Activated naive CD8-positive, alpha-beta T cell treated with anti-CD3 and anti-CD28 coated beads, Interleukin-2, amount 50 U/mL, for 24 hours (primary cell): ENCODE results near the gene WNK3.
"Not testable (repeated sequence)": the region's sequence is repeated elsewhere in the genome, so short reads cannot be mapped to it uniquely, and the experiment has no call there.

Experiments used
- ATAC-seq: fragments of 150-1000 bp; cut with Tn5 transposase; one replicate; pipeline ENCODE4 v1.10.0; 2021
- DNase-seq: peaks from one replicate; pipeline ENCODE4 v3.0.0; 2021
- H3K27ac Mint-ChIP-seq: one replicate; pipeline ENCODE4 v1.8.0; 2021; ENCODE audit warnings: mild to moderate bottlenecking, mixed read lengths
- H3K27me3 Mint-ChIP-seq: one replicate; pipeline ENCODE4 v1.8.0; 2021; ENCODE audit warnings: mixed read lengths
- H3K36me3 Mint-ChIP-seq: one replicate; pipeline ENCODE4 v1.8.0; 2021; ENCODE audit warnings: low read depth, mixed read lengths
- H3K4me1 Mint-ChIP-seq: one replicate; pipeline ENCODE4 v1.8.0; 2021; ENCODE audit warnings: mixed read lengths
- H3K4me3 Mint-ChIP-seq: one replicate; pipeline ENCODE4 v1.8.0; 2021; ENCODE audit warnings: mild to moderate bottlenecking, moderate library complexity, mixed read lengths
- H3K9me3 Mint-ChIP-seq: one replicate; pipeline ENCODE4 v1.8.0; 2021; ENCODE audit warnings: mixed read lengths

Gene WNK3

DNA sequence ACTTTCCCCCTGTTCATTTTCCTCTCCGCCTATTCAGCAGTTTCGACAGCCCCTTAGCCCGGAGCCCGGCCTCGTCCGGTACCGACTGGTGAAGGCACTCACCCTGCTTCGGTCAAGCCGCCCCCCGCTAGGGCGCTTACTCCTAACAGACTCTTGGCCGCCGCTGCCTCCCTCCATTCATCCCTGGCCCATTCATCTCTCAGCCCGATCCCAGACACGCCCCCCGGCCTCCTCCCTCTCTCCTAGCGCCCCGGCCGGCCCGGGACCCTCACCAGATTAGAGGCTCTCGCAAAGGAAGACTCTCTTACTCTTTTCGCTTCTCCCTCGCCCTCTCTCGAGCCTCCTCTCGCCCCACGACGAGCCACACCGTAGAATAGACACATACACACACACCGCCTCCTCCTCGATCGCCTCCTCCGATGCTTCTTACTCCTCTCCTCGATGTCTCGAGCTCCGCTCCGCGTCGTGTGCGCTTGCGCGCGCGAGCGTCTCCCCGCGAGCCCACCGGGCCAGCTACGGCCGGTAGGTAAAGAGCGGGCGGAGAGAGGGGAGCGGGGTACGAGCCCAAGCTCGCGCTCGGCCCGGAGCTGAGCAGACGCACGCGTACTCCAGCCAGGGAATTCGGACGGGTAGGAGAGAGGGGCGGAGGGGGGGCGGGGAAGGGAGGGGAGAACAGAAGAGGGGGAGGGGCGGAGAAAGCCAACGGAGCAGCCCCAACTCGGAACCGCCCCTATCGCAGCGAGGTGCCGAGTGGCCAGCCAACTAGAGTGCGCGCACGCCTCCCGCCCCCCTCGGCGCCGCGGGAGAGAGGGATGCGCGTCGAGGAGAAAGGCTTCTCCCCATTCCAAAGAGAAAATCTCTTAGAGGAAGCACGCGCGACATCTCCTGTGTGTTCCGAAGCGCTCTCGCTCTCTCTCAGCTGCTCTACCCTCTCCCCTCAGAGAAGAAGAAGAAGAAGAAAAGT, at the start of gene WNK3:
WNK3 (minus strand) TSS at position 633 of the 964 bp plus-strand sequence.
- ATAC-seq (peak; percentile 79), DNase-seq (peak; percentile 36)
- Mint-ChIP-seq H3K27ac (no peak within 1 kb of the TSS), H3K4me1 (peaks cover 22% of the 10 kb centered on the region), H3K27me3 (peaks cover 36% of the 10 kb centered on the region), H3K36me3 (no peaks in the 10 kb centered on the region), H3K9me3 (no peaks in the 10 kb centered on the region), H3K4me3 (peak within 1 kb of the TSS; percentile 78)

DNA sequence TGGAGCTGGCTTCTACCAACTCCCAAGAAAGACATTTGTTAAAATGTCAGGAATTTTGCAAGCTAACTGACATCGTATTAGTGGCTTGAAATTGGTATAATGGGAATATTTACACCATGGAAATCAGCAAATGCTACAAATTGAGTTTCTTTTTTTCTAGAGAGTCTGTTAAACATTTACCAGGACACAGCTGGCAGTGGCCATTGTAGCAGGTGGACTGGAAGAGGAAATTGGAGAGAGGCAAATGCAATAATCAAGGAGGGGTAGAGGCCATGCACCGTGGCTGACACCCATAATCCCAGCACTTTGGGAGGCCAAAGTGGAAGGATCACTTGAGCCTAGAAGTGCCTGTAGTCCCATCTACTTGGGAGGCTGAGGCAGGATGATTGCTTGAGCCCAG, 49.4 kb upstream of the WNK3 start:
- no peaks in the 10 kb centered on the region for H3K36me3 Mint-ChIP-seq
- ATAC-seq (no peak), DNase-seq (no peak)
- no peaks in the 10 kb centered on the region for H3K9me3 Mint-ChIP-seq
- peaks cover 18% of the 10 kb centered on the region for H3K4me1 Mint-ChIP-seq
- H3K4me3 Mint-ChIP-seq, result no peak overlapping the region
- H3K27me3 Mint-ChIP-seq, result peaks cover 13% of the 10 kb centered on the region
- H3K27ac Mint-ChIP-seq, result no peak overlapping the region

DNA sequence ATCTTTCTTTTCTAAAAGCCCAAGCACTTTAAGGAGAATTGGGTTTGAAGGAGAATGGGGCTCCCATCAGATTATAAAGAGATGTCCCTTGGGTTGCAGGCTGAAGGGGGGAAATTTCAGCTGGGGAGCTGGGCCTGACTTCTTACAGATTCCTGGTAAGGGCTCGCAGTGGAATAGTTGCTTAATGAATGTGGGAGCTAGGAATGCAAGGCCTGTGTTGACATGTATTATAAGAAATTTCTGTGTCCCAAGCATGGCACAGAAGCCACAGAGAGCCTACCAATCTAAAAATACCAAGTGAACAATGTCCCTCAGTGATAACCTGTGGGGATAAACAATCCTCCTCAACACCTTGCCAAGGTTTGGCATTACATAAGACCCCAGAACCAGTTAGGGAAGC, 39.3 kb upstream of the WNK3 start:
- H3K27me3 Mint-ChIP-seq, result no peaks in the 10 kb centered on the region
- DNase-seq (no peak), ATAC-seq (no peak)
- no peaks in the 10 kb centered on the region for H3K36me3 Mint-ChIP-seq
- no peaks in the 10 kb centered on the region for H3K4me1 Mint-ChIP-seq
- no peak overlapping the region for H3K27ac Mint-ChIP-seq
- H3K4me3 Mint-ChIP-seq, result no peak overlapping the region
- no peaks in the 10 kb centered on the region for H3K9me3 Mint-ChIP-seq

DNA sequence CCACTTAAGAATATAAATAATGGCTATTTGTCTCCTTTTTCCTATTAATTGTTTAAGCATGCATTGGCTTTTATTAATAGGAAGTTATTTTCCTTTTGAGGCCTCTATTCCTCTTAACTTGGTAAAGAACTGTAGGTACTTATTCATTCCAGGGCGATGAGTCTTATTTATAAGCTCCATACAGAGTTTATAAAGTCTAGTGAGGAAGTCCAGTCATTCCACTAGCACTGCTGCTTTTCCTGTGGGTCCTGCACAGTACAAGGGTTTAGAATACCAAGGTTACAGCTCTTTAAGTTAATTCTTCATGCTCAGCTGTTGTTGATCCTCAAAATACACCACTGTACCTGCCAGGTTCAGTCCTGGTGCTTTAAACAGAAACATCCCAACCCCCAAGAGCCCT, 28.5 kb upstream of the WNK3 start:
- H3K36me3 Mint-ChIP-seq, result no peaks in the 10 kb centered on the region
- H3K27me3 Mint-ChIP-seq, result no peaks in the 10 kb centered on the region
- no peaks in the 10 kb centered on the region for H3K4me1 Mint-ChIP-seq
- DNase-seq, result no peak
- H3K27ac Mint-ChIP-seq, result no peak overlapping the region
- no peak for ATAC-seq
- no peaks in the 10 kb centered on the region for H3K9me3 Mint-ChIP-seq
- no peak overlapping the region for H3K4me3 Mint-ChIP-seq

DNA sequence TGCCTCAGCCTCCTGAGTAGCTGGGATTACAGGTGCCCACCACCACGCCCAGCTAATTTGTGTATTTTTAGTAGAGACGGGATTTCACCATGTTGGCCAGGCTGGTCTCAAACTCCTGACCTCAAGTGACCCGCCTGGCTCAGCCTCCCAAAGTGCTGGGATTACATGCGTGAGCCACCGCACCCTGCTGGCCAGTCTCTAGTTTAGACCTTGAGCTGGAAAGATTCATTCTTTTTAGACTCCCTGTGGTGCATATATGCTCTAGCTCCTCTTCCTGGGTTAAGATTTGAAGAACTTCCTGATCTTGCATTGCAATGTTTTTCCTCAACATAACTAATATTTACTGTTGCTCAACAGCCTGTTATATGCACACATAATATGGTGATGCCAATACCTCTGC, 26.8 kb upstream of the WNK3 start:
- ATAC-seq, DNase-seq, H3K27me3 Mint-ChIP-seq, H3K4me3 Mint-ChIP-seq, H3K9me3 Mint-ChIP-seq, H3K27ac Mint-ChIP-seq, H3K4me1 Mint-ChIP-seq, H3K36me3 Mint-ChIP-seq: not testable (repeated sequence)

- Mint-ChIP-seq H3K27me3 (peaks cover 36% of the 10 kb centered on the region), H3K36me3 (no peaks in the 10 kb centered on the region), H3K4me3 (peak overlapping the region; percentile 78), H3K9me3 (no peaks in the 10 kb centered on the region), H3K4me1 (peaks cover 22% of the 10 kb centered on the region), H3K27ac (peak overlapping the region; percentile 49)
- no peak for ATAC-seq
- no peak for DNase-seq
Measured at GRCh38 chrX:54359408-54359807, 1.6 kb upstream of the WNK3 start.

DNA sequence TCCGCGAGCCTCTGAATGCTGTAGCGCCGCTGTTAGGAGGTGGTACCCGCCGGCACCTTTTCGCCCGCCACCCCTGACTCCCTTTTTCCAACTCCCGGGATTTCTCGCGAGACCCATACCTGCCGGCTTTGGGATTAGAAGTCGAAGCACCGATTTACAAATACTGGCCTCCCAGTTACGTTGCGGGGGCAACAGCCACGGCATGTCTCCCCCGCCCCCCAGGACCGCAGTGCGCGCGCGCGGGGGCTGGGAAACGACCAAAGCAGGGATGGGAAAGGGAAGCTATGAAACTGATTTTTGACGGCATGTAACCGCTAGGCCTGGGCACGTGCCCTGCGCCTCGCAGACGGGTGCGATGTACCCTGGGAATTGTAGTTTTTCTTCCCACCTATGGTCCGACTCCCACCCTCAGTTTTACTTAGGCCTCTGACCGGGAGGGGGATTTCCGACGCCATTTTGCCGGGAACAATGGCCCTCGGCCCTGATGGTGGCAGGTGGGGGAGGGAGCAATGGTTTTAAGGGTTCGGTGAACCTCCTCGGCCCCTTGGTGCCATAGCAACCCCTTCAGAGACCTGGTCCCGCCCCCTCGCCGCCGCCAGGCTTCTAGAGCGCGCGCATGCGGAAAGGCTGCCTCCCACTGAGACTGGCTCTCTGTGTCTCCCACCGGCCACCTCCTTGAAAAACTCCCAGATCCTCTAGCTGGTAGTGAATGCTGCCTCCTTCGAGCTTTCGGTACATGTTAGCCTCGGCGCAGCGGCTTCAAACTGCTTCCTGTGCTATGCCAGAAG, 772 bp upstream of the WNK3 start:
- DNase-seq, result peak; percentile 46
- peak; percentile 48 for ATAC-seq
- Mint-ChIP-seq H3K4me3 (peak overlapping the region; percentile 78), H3K36me3 (no peaks in the 10 kb centered on the region), H3K27ac (no peak overlapping the region), H3K4me1 (peaks cover 22% of the 10 kb centered on the region), H3K9me3 (no peaks in the 10 kb centered on the region), H3K27me3 (peaks cover 36% of the 10 kb centered on the region)

DNA sequence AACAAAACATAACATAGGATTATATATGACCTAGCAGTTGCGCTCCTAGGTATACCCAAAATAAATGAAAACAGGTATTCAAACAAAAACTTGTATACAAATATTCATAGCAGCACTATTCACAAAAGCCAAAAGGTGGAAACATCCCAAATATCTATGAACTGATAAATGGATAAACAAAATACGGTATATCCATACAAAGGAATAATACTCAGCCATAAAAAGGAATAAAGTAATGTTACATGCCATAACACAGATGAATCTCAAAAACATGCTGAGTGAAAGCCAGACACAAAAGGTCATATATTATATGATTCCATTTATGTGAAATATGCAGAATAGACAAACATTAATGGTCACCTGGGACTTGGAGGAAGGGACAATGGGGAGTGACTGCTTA, 5.2 kb downstream of the WNK3 start:
- no peaks in the 10 kb centered on the region for H3K9me3 Mint-ChIP-seq
- H3K27ac Mint-ChIP-seq, result no peak overlapping the region
- peaks cover 17% of the 10 kb centered on the region for H3K27me3 Mint-ChIP-seq
- H3K4me3 Mint-ChIP-seq, result no peak overlapping the region
- H3K4me1 Mint-ChIP-seq, result peaks cover 9% of the 10 kb centered on the region
- DNase-seq (no peak), ATAC-seq (no peak)
- H3K36me3 Mint-ChIP-seq, result no peaks in the 10 kb centered on the region

DNA sequence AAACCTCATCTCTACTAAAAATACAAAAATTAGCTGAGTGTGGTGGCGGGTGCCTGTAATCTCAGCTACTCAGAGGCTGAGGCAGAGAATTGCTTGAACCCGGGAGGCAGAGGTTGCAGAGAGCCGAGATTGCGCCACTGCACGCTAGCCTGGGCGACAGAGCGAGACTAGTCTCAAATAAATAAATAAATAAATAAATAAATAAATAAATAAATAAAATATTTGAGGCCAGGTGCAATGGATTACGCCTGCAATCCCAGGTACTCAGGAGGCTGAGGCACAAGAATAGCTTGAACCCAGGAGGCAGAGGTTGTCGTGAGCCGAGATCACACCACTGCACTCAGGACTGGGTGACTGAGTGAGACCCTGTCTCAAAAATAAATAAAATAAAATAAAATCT, 20.5 kb downstream of the WNK3 start:
- DNase-seq, ATAC-seq, H3K27me3 Mint-ChIP-seq, H3K9me3 Mint-ChIP-seq, H3K4me3 Mint-ChIP-seq, H3K4me1 Mint-ChIP-seq, H3K27ac Mint-ChIP-seq, H3K36me3 Mint-ChIP-seq: not testable (repeated sequence)

DNA sequence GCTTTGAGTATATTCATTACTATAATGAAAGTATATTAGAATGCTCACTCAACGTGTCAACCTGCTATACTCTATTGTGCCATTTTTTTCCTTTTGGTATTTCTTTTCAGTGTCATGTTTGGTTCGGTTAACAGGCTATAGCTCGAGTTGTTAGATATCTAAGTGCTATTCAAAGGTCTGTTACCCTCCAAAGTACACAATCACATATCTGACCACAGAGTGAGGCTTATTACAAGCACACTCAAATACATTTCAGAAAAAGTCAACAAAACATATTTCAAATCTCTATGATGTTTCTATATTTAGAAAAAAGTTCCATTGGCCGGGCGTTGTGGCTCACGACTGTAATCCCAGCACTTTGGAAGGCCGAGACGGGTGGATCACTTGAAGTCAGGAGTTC, 32.8 kb downstream of the WNK3 start:
- no peak overlapping the region for H3K27ac Mint-ChIP-seq
- H3K4me1 Mint-ChIP-seq, result no peaks in the 10 kb centered on the region
- DNase-seq (no peak), ATAC-seq (no peak)
- no peaks in the 10 kb centered on the region for H3K27me3 Mint-ChIP-seq
- H3K36me3 Mint-ChIP-seq, result no peaks in the 10 kb centered on the region
- no peaks in the 10 kb centered on the region for H3K9me3 Mint-ChIP-seq
- H3K4me3 Mint-ChIP-seq, result no peak overlapping the region

GRCh38 chrX:54320067-54320466, 37.8 kb downstream of the WNK3 start:
- DNase-seq (no peak), ATAC-seq (no peak)
- no peak overlapping the region for H3K27ac Mint-ChIP-seq
- H3K4me3 Mint-ChIP-seq, result no peak overlapping the region
- no peaks in the 10 kb centered on the region for H3K36me3 Mint-ChIP-seq
- H3K9me3 Mint-ChIP-seq, result no peaks in the 10 kb centered on the region
- no peaks in the 10 kb centered on the region for H3K27me3 Mint-ChIP-seq
- H3K4me1 Mint-ChIP-seq, result no peaks in the 10 kb centered on the region

GRCh38 chrX:54306379-54306778, 51.5 kb downstream of the WNK3 start:
- Mint-ChIP-seq H3K27me3 (no peaks in the 10 kb centered on the region), H3K9me3 (peaks cover 5% of the 10 kb centered on the region), H3K36me3 (no peaks in the 10 kb centered on the region), H3K4me1 (no peaks in the 10 kb centered on the region), H3K4me3 (no peak overlapping the region), H3K27ac (no peak overlapping the region)
- DNase-seq (no peak), ATAC-seq (no peak)

DNA sequence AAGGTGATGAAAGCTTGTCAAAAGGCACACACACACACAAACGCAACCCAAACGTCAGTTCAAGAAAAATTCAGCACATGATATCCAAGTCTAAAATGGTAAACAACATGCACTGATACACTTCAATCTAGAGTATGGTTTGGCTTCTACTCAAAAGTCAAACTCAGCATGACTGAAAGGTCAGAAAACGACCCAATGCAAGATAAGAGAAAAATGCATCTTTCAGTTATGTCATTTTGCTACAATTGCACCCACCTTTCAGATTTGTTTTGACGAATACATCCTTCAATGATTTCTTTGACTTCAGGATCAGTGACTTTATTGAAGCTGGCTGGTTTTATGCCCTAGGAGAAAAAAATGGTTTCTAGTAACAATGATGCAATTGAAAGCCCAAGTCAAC, 56.3 kb downstream of the WNK3 start:
- H3K27me3 Mint-ChIP-seq, result no peaks in the 10 kb centered on the region
- peaks cover 4% of the 10 kb centered on the region for H3K9me3 Mint-ChIP-seq
- H3K4me1 Mint-ChIP-seq, result no peaks in the 10 kb centered on the region
- H3K4me3 Mint-ChIP-seq, result no peak overlapping the region
- DNase-seq (no peak), ATAC-seq (no peak)
- H3K27ac Mint-ChIP-seq, result no peak overlapping the region
- H3K36me3 Mint-ChIP-seq, result no peaks in the 10 kb centered on the region

- H3K9me3 Mint-ChIP-seq, result no peaks in the 10 kb centered on the region
- no peaks in the 10 kb centered on the region for H3K27me3 Mint-ChIP-seq
- H3K36me3 Mint-ChIP-seq, result no peaks in the 10 kb centered on the region
- DNase-seq (no peak), ATAC-seq (no peak)
- H3K27ac Mint-ChIP-seq, result no peak overlapping the region
- no peaks in the 10 kb centered on the region for H3K4me1 Mint-ChIP-seq
- no peak overlapping the region for H3K4me3 Mint-ChIP-seq
Measured at GRCh38 chrX:54294306-54294705, 63.5 kb downstream of the WNK3 start.

DNA sequence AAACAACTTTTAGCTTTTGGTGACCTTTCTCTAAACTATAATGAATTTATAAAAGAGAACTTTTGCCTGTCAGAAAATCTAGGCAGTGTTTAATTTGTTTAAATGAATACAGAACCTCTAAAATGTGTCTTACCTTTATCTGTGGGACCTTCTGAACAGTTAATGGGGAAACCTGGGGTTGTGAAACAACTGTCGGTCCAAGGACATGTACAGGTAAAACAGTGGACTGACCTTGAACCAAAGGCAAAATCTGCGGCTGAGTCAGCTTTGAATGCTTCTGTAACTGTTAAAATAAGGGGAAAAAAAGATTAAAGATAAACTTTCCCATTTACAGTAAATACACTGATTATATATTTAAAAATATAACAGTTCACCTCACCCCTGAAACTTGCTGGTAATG, 65.1 kb downstream of the WNK3 start:
- ATAC-seq, result no peak
- Mint-ChIP-seq H3K27ac (no peak overlapping the region), H3K4me1 (no peaks in the 10 kb centered on the region), H3K27me3 (no peaks in the 10 kb centered on the region), H3K36me3 (no peaks in the 10 kb centered on the region), H3K4me3 (no peak overlapping the region), H3K9me3 (no peaks in the 10 kb centered on the region)
- DNase-seq, result no peak
